Activated CD4-positive, alpha-beta T cell treated with anti-CD3 and anti-CD28 coated beads, Interleukin-2, amount 50 U/mL, for 16 hours (primary cell): ENCODE measurements around the gene GAGE13.
A peak's percentile ranks its signal among the peaks of the same experiment; 100 is the strongest.
"Not testable (repeated sequence)": the region's sequence is repeated elsewhere in the genome, so short reads cannot be mapped to it uniquely, and the experiment has no call there.

Experiments
- DNase-seq: peaks from one replicate; pipeline ENCODE4 v3.0.0-alpha.2; 2020

The GAGE13 gene

GRCh38 chrX:49331282-49331681, at the start of gene GAGE13:
TSS of gene GAGE13 (plus strand) at chrX:49331582. CDS start at chrX:49332738, 1,156 bp downstream.
- DNase-seq: not testable (repeated sequence)

- no peak for DNase-seq
Measured at GRCh38 chrX:49282647-49283011, 48.8 kb upstream of the GAGE13 start.

GRCh38 chrX:49284212-49284611, 47.2 kb upstream of the GAGE13 start:
- DNase-seq: no peak

GRCh38 chrX:49286136-49286535, 45.2 kb upstream of the GAGE13 start:
- no peak for DNase-seq

GRCh38 chrX:49286581-49286980, 44.8 kb upstream of the GAGE13 start:
- no peak for DNase-seq

GRCh38 chrX:49287665-49288064, 43.7 kb upstream of the GAGE13 start:
- no peak for DNase-seq

- DNase-seq: no peak
Measured at GRCh38 chrX:49290215-49290614, 41.2 kb upstream of the GAGE13 start.

- peak; percentile 75 for DNase-seq
Measured at GRCh38 chrX:49291615-49292337, 39.6 kb upstream of the GAGE13 start.

DNA sequence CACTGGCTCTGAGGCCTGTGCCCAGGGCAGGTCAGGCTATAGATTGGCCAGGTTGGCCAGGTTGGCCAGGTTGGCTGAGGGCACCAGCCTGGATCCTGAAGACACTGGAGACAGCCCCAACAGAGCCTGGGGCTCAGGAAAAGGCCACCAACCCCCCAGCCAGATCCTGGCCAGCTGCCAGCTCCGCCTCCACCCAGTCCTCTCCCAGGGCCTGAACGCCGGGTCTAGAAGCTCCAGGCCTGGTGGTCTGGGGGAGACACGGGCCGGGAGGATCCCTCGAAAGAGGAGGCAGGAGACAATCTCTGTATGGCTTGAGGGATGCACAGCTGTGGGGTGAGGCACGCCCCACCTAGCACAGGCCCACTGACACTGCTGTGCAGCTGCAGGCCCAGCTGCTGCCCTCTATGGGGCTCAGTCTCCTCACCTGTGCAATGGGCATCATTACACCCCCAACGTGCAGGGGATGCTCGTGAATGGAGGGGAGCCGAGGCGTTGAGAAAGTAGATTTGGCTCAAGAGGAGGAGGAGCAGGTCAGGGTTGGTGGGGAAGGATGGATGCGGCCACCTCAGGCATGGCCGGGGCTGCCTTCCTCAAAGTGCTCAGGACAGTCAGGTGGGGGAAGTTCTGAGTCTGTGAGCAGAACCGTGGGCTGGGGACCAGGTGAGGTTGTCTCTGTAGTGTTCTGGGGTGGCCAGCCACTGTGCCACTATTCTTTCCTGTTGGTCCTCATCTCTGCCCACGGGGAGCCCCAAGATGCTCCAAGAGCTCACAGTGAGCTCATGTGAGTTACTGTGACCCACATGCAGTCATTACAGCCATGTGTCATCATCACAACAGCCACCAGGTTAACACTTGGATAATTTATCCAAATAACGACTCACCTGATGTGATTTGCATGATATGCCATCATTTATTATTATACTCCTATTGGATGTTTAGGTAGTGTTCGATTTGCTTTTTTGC, 38.7 kb upstream of the GAGE13 start:
- no peak for DNase-seq

DNA sequence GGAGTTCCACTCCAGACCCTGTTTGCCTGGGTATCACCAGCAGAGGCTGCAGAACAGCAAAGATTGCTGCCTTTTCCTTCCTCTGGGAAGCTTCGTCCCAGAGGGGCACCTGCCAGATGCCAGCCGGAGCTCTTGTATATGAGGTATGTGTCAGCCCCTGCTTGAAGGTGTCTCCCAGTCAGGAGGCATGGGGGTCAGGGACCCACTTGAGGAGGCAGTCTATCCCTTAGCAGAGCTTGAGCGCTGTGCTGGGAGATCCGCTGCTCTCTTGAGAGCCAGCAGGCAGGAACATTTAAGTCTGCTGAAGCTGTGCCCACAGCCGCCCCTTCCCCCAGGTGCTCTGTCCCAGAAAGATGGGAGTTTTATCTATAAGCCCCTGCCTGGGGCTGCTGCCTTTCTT, 32.1 kb upstream of the GAGE13 start:
- DNase-seq: not testable (repeated sequence)

- no peak for DNase-seq
Measured at GRCh38 chrX:49300703-49301102, 30.7 kb upstream of the GAGE13 start.

GRCh38 chrX:49303346-49303745, 28.0 kb upstream of the GAGE13 start, which contains the start of gene GAGE10:
TSS of gene GAGE10 (plus strand) at chrX:49303646. CDS start at chrX:49304860, 1,214 bp downstream.
- DNase-seq: no peak

- DNase-seq: not testable (repeated sequence)
Measured at GRCh38 chrX:49307775-49308174, 23.6 kb upstream of the GAGE13 start.

DNA sequence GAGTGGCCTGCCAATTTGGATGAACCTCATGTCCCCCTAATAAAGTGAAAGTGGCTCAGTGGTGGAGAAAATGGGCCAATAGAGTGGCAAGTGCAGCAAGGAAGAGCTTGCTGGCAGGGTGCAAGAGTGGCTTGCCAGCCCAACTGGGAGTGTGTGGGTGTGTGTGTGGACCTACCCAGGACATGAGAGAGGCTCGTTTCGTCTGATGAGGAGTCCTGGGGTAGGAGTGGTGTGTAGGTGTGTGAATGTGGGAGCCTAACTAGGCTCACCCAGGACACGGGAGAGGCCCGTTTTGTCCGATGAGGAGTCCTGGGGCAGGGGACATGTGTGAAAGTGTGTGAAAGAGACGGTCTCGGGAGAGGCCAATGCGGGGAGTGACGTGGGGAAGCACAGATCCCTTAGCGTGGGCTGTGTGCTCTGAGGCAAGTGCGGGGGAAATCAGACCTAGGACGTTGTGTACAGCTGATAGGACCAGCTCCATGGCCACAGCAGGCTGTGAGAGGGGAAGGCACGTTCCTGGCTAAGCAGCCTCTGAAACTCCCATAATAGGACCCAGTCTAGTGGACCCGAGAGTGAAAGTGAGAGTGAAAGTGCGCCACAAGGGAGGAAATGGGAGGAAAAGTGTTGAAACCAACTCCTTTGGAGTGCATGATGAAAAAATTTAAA, 22.6 kb upstream of the GAGE13 start:
- no peak for DNase-seq

GRCh38 chrX:49309401-49309981, 21.9 kb upstream of the GAGE13 start:
- DNase-seq: no peak

DNA sequence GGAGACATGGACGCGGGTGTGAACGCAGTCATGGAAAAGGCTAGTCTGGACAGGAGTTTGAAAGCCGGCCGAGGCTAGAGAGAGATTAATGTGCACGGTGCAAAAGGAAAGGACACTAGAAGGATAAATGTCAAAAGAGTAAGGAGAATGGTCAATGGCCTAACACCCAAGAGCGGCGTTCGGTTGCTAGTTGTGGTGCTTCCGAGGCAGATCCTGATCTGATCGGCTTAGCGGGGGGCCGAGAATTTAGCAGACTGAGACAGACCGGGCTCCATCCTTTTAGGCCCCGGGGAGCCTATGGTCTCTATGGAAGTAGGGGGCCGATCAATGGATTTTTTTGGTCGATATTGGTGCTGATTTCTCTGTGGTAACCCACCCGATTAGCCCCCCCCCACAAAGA, 21.0 kb upstream of the GAGE13 start:
- DNase-seq: no peak

GRCh38 chrX:49312176-49312575, 19.2 kb upstream of the GAGE13 start:
- DNase-seq: no peak

GRCh38 chrX:49316085-49316484, 15.3 kb upstream of the GAGE13 start:
- DNase-seq: no peak

DNA sequence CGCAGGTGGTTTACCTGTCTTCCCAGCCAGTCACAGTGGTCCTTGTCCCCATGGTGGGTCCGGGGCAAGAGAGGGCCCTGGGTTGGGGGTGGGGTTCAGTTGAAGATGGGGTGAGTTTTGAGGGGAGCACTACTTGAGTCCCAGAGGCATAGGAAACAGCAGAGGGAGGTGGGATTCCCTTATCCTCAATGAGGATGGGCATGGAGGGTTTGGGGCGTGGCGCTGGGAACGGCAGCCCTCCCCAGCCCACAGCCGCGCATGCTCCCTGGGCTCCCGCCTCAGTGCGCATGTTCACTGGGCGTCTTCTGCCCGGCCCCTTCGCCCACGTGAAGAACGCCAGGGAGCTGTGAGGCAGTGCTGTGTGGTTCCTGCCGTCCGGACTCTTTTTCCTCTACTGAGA, 9.6 kb upstream of the GAGE13 start, which contains the start of gene GAGE12J:
GAGE12J (plus strand) TSS at position 301 of the 400 bp plus-strand sequence. CDS start 1,157 bp downstream, outside the sequence.
- DNase-seq: not testable (repeated sequence)

GRCh38 chrX:49322266-49322665, 9.1 kb upstream of the GAGE13 start:
- not testable (repeated sequence) for DNase-seq

- DNase-seq: not testable (repeated sequence)
Measured at GRCh38 chrX:49323735-49324134, 7.6 kb upstream of the GAGE13 start.

GRCh38 chrX:49330421-49330820, 961 bp upstream of the GAGE13 start:
- DNase-seq: not testable (repeated sequence)

GRCh38 chrX:49331841-49332240, 459 bp downstream of the GAGE13 start:
- DNase-seq: not testable (repeated sequence)
